Measurements from ENCODE around the gene KBTBD2. TPM values are rescaled to one million over a fixed set of nuclear protein-coding genes. Genes with fewer than 3 reads are reported as not detected.

KBTBD2 gene
- total RNA-seq, 1 donor from 2014 or later = 35.1 TPM

DNA sequence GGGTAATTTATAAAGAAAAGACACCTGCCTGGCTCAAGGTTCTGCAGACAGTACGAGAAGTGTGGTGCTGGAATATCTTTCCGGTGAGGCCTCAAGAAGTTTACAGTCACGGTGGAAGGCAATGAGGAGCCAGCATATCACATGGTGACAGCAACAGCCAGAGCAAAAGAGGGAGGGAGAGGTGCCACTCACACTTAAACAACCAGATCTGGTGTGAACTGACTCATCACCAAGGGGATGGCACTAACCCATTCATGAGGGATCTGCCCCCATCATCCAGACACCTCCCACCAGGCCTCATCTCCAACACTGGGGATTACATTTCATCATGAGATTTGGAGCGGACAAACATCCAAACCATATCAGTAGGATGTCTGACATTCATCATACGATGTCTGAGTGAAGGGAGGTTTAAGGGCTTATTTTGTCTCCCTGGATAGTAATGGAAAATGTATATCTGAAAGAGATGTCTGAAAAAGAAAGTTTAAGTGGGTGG is 23.5 kb upstream of the KBTBD2 start:
- Histone ChIP-seq H3K36me3 (peaks cover 51% of the 10 kb centered on the region), H3K4me3 (no peak overlapping the region), H3K9me3 (no peaks in the 10 kb centered on the region), H3K27me3 (ENCODE audit: low read depth) (no peaks in the 10 kb centered on the region), H3K4me1 (no peaks in the 10 kb centered on the region), H3K27ac (no peak overlapping the region)
- DNase-seq (no peak), ATAC-seq (no peak)
- TF ChIP-seq, protein P1, sequence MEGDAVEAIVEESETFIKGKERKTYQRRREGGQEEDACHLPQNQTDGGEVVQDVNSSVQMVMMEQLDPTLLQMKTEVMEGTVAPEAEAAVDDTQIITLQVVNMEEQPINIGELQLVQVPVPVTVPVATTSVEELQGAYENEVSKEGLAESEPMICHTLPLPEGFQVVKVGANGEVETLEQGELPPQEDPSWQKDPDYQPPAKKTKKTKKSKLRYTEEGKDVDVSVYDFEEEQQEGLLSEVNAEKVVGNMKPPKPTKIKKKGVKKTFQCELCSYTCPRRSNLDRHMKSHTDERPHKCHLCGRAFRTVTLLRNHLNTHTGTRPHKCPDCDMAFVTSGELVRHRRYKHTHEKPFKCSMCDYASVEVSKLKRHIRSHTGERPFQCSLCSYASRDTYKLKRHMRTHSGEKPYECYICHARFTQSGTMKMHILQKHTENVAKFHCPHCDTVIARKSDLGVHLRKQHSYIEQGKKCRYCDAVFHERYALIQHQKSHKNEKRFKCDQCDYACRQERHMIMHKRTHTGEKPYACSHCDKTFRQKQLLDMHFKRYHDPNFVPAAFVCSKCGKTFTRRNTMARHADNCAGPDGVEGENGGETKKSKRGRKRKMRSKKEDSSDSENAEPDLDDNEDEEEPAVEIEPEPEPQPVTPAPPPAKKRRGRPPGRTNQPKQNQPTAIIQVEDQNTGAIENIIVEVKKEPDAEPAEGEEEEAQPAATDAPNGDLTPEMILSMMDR (IDR thresholded peaks at IDR 0.05) = no peak
- intact Hi-C loops (cut with DNase I) = no loop called here

DNA sequence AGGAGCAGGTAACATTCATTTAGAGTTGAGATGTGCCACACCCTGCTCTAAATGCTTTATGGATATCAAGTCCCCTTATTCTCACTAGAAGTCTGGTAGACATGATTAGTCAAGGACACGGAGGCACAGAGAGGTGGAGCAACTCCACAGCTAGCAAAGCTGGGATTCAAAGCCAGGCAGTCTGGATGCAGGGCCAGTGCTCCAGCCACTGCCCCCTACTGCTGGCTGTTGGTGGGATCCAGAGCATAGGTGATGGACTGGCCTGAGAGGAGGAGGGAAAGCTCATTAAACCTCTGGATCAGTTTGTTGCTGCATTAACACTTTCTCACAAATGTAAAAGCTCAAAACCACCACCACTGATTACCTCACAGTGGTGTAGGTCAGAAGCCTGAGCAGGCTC is 22.6 kb upstream of the KBTBD2 start:
- H3K4me3 ChIP-seq = no peak overlapping the region
- DNase-seq (no peak), ATAC-seq (peak; percentile 41 to 42)
- intact Hi-C loops (cut with DNase I) = no loop called here
- TF ChIP-seq, protein P1 (IDR thresholded peaks at IDR 0.05) = no peak
- H3K36me3 ChIP-seq = peaks cover 42% of the 10 kb centered on the region
- H3K27ac ChIP-seq = no peak overlapping the region
- H3K27me3 ChIP-seq (ENCODE audit: low read depth) = no peaks in the 10 kb centered on the region
- no peaks in the 10 kb centered on the region for H3K9me3 ChIP-seq
- no peaks in the 10 kb centered on the region for H3K4me1 ChIP-seq

DNA sequence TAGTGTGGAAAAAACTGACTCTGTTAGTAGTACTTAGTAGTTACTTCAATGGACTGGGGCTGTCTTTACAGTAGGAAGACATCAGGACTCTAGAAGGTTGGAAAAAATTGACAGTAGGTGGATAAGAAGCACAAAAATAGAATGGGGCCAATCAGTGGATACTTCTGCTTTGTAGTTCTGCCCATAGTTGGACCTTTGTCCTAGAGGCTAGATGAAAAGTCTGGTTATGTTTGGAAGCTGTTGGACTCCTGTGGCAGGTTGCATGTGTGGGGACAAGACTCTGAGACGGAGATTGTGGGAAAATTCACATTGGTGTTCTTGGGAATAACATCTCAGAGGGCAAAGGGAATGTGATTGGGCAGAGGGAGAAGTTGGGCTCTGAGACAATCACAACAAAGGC is 18.6 kb upstream of the KBTBD2 start:
- H3K4me3 ChIP-seq = no peak overlapping the region
- H3K9me3 ChIP-seq = no peaks in the 10 kb centered on the region
- H3K27ac ChIP-seq = no peak overlapping the region
- ATAC-seq (no peak), DNase-seq (no peak)
- intact Hi-C loops (cut with DNase I) = no loop called here
- TF ChIP-seq, protein P1 (IDR thresholded peaks at IDR 0.05) = no peak
- peaks cover 3% of the 10 kb centered on the region for H3K36me3 ChIP-seq
- H3K27me3 ChIP-seq (ENCODE audit: low read depth) = no peaks in the 10 kb centered on the region
- peaks cover 4% of the 10 kb centered on the region for H3K4me1 ChIP-seq

DNA sequence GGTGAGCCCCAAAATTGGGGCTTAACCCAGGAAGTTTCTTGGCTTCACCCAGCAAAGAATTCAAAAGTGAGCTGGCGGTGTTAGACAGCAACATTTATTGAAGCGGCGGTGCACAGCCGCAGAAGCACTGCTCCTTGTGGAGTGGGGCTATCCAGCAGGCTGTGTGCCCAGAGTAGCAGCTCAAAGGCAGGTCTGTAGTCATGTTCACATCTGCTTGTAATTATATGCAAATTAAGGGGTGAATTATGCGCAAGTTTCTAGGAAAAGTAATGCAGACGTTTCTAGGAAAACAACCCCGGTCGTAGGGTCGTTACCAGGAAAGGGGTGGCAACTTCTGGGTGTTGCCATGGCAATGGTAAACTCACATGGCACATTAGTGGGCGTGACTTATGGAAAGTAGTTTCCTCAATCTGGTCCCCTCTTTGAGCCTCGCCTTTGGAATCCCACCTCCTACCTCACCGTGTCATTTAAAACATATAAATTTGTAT is 13.7 kb upstream of the KBTBD2 start:
- intact Hi-C loops (cut with DNase I) = no loop called here
- TF ChIP-seq, protein P1 (IDR thresholded peaks at IDR 0.05) = no peak
- DNase-seq = peak; percentile 66
- peak; percentile 88 to 89 for ATAC-seq
- Histone ChIP-seq H3K36me3 (no peaks in the 10 kb centered on the region), H3K4me1 (peaks cover 6% of the 10 kb centered on the region), H3K27me3 (ENCODE audit: low read depth) (no peaks in the 10 kb centered on the region), H3K27ac (no peak overlapping the region), H3K4me3 (peak overlapping the region; percentile 45), H3K9me3 (no peaks in the 10 kb centered on the region)

DNA sequence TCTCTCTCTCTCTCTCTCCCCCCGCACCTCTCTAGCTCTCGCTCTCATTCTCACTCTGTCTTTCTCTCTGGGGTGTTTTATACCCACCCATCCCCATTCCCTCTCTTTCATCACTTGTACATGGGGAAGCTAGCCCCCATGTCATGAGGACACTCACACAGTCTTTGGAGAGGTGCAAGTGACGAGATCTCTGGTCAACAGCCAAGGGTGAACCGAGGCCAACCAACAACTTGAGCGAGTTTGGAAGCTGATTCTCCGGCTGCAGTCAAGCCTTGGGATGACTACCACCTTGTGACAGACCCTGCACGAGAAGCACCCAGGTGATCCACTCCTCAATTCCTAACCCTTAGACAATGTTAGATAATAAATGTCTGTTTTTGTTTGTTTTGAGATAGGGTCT is 10.1 kb upstream of the KBTBD2 start:
- no peaks in the 10 kb centered on the region for H3K36me3 ChIP-seq
- H3K4me1 ChIP-seq = peaks cover 6% of the 10 kb centered on the region
- no peak for ATAC-seq
- TF ChIP-seq, protein P1 (IDR thresholded peaks at IDR 0.05) = no peak
- H3K4me3 ChIP-seq = no peak overlapping the region
- H3K27ac ChIP-seq = no peak overlapping the region
- no peaks in the 10 kb centered on the region for H3K27me3 ChIP-seq (ENCODE audit: low read depth)
- no peaks in the 10 kb centered on the region for H3K9me3 ChIP-seq
- intact Hi-C loops (cut with DNase I) = no loop called here
- no peak for DNase-seq

All from lower lobe of right lung (tissue), 2 donors.